ENCODE results near the gene CAVIN2.

CAVIN2 gene

DNA sequence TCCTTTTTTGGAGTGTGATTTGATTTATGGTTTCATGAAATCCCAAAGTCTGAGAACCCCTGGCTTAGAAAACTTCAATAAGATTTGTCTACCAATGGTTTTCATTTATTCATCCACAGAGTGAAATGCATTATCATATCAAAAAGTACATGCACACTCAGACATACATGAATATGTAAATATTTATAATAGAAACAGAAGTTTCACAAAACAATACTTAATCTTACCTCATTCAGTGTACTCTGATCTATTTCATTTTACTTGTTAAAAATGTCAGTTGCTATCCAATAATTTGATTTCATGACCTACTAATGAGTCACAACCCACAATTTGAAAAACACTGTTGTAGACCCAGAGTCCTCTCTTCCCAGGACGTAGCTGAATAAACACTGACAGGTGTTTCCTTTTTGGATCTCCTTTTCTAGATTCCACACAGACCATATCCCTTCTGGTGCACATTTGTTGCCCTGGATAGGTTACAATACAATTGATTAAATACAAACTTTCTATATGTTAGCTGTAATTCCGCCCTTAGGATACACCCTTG, 10.4 kb upstream of the CAVIN2 start:
- no peak overlapping the region for H3K4me3 ChIP-seq (ENCODE audit: low read depth, low read length)
- TF ChIP-seq, protein P1, sequence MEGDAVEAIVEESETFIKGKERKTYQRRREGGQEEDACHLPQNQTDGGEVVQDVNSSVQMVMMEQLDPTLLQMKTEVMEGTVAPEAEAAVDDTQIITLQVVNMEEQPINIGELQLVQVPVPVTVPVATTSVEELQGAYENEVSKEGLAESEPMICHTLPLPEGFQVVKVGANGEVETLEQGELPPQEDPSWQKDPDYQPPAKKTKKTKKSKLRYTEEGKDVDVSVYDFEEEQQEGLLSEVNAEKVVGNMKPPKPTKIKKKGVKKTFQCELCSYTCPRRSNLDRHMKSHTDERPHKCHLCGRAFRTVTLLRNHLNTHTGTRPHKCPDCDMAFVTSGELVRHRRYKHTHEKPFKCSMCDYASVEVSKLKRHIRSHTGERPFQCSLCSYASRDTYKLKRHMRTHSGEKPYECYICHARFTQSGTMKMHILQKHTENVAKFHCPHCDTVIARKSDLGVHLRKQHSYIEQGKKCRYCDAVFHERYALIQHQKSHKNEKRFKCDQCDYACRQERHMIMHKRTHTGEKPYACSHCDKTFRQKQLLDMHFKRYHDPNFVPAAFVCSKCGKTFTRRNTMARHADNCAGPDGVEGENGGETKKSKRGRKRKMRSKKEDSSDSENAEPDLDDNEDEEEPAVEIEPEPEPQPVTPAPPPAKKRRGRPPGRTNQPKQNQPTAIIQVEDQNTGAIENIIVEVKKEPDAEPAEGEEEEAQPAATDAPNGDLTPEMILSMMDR (IDR thresholded peaks at IDR 0.05; ENCODE audit: low read depth, low read length) = no peak

DNA sequence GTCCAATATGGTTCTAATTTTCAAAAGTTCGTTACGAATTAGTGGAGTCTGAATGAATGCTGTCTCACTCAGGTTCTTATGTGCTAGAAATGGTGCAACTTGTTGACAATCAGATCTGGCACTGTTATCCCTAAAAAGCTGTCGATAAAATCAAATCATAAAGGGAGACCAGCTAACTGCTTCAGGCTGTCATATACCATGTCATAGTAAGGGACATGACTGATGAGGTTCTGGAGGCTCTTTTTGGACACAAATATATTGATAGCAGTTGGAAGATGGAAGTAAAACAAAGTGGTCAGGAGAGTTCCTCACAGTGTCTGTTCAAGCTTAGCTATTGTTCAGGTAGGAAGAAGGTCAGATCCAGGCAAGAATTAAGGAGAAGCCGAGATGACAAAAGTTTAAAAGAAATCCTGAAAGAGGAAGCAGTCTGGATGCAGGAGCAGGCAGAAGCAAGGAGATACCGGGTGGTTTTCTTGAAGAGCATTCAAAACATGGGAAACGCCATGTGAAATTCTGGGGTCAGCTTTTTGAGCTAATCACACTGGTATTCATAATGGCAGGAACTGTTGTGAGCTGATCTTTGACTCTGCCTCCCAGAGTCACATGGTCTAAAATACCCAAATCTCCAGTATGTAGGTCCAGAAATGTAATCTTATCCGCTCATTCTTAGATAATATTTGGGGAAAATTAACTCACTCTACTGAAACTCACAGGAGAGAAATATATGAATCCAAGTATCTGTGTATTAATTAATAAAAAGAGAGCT, 9.4 kb upstream of the CAVIN2 start:
- H3K4me3 ChIP-seq (ENCODE audit: low read depth, low read length) = no peak overlapping the region
- TF ChIP-seq, protein P1 (IDR thresholded peaks at IDR 0.05; ENCODE audit: low read depth, low read length) = no peak

DNA sequence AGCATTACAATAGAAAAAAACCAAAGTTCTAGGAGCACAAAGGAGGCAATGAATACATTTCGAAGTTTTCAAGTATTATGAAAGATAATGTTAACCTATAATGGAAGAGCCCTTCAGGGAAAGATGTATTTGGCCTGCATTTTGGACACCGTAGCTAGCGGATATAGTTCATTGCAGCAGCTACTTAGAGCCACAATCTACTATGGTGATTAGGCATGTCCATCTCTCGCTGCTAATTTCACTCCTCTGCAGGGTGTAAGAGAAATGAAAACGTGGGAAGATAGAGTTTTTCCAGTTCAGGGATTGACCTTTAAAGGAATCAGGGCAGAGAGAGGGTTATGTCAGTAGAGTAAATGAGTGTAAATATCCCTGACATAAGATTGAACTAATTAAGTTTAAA, 8.5 kb upstream of the CAVIN2 start:
- TF ChIP-seq, protein P1 (IDR thresholded peaks at IDR 0.05; ENCODE audit: low read depth, low read length) = no peak
- H3K4me3 ChIP-seq (ENCODE audit: low read depth, low read length) = no peak overlapping the region

DNA sequence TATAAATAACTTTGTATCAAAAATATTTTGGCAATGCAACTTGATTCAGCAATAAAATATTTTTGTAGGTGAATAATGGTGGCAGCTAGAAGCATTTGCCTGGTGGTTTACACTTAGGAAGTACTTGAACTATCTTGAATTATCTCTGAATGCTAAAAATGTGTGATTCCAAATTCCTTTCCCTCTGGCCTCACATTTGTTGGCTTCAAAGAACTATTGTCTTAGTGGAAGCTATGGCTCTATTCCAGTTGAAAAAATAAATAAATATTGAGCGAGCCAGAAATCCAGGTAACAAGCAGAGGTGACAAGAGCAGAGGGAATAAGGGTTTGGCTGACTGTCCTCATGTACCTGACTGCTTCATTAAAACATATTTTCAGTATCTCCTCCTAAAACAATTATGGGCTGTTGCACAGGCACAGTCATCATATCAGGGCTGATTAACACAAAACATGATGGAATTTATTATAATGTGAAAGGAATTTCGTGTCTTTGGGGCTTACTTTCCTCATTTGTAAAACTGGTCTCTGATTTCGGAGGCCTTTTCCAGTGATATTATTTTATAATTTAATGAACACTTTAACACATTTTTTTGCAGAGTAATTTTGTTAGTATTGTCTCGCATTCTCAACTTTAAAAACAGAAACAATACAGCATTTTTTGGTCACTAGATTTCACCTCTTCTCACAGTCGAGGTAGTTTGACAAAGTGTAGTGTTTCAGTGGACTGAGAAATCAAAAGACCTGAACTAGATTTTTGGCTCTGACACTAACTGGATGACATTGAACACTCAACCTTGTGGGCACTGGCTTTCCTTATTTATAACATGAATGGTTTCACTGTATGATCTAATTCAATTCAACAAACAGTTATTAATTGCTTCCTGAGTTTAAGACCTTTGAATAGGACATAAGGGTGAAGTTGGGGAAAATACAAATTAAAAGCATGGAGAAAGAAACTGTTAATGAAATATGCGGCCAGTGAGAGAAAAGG, 7.8 kb upstream of the CAVIN2 start:
- TF ChIP-seq, protein P1 (IDR thresholded peaks at IDR 0.05; ENCODE audit: low read depth, low read length) = no peak
- no peak overlapping the region for H3K4me3 ChIP-seq (ENCODE audit: low read depth, low read length)

DNA sequence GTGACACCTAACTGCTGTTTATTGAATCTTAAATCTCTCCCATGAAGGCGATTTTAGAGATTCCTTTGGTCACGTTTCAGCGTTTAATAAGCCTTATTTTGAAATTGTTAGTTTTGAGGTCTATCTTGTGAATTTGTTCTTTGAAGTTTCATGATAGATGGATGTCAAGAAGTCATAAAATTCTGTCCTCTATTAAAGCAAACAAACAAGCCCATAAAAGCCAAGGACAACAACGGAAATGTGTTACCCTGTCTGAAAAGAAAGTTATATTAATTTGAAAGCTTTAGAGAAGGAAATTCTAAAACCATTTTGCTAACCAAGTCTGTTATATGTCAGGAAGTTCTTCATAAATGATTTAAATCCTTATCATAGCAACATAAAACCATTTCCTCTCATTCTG, 7.0 kb upstream of the CAVIN2 start:
- no peak overlapping the region for H3K4me3 ChIP-seq (ENCODE audit: low read depth, low read length)
- TF ChIP-seq, protein P1 (IDR thresholded peaks at IDR 0.05; ENCODE audit: low read depth, low read length) = no peak

DNA sequence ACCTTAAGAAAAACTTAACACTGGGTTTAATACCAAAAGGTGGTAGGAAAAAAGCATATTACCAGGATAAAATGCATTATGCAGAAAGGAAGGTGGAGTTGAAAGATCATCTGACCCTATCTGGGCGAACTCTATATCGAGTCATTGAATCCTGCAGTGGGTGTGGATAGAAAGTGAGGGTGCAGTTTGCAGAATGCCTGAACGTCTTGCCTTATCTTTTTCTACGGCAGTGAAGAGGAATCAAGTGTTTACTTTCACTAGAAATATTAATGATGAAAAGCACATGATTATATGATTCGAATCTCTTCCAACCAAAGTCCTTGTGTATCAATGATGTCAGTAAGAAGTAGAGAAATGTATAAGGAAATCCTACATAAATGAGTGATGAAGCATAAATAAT, 4.3 kb upstream of the CAVIN2 start:
- no peak overlapping the region for H3K4me3 ChIP-seq (ENCODE audit: low read depth, low read length)
- TF ChIP-seq, protein P1 (IDR thresholded peaks at IDR 0.05; ENCODE audit: low read depth, low read length) = no peak
